Transverse colon (tissue), 4 donors: ENCODE results near the gene SLC49A3. TPM values are rescaled to one million over a fixed set of nuclear protein-coding genes. Genes with fewer than 3 reads are reported as not detected.

Source experiments
- DNase-seq: peaks from one replicate; pipeline ENCODE4 v3.0.0-alpha.2; 2019
- H3K27ac ChIP-seq, 4 donors: fragments of 200-600 bp; sonication (generic); 2 replicates each; pipeline ENCODE4 v1.5.1; 2016 to 2018; ENCODE audit warnings: inconsistent platforms in 4 of 4
- H3K27me3 ChIP-seq: fragments of 200-600 bp; sonication (generic); 2 replicates; pipeline ENCODE4 v1.5.1; 2017; ENCODE audit warnings: inconsistent platforms
- H3K36me3 ChIP-seq, 4 donors: fragments of 200-600 bp; sonication (generic); 2 replicates each; pipeline ENCODE4 v1.5.1; 2017 to 2019; ENCODE audit warnings: inconsistent platforms in 4 of 4
- H3K4me1 ChIP-seq, 4 donors: fragments of 200-600 bp; sonication (generic); 2 replicates each; pipeline ENCODE4 v1.5.1; 2017 to 2020; ENCODE audit warnings: inconsistent platforms in 4 of 4
- H3K4me3 ChIP-seq, 4 donors: fragments of 200-600 bp; sonication (generic); 1 replicate in 1 of 4; 2 replicates in 3 of 4; pipeline versions ENCODE4 v1.5.1 to v1.6.1; 2017 to 2019; ENCODE audit warnings: inconsistent platforms in 4 of 4
- H3K9me3 ChIP-seq, 2 donors: fragments of 200-600 bp; sonication (generic); 2 replicates each; pipeline ENCODE4 v1.5.1; 2017 to 2019; ENCODE audit warnings: inconsistent platforms in 2 of 2
- EP300 ChIP-seq: sonication (generic); formaldehyde crosslinking; IDR thresholded peaks from one replicate; pipeline ENCODE4 v1.6.1; 2017; ENCODE audit warnings: antibody characterized with exemption, low read depth
- POLR2A ChIP-seq: fragments of 450-650 bp; IDR thresholded peaks from one replicate; pipeline ENCODE4 v1.6.1; 2016; ENCODE audit warnings: antibody characterized with exemption, mild to moderate bottlenecking, moderate library complexity
- POLR2AphosphoS5 ChIP-seq, 3 donors: sonication (generic); formaldehyde crosslinking; IDR thresholded peaks; one replicate each; pipeline ENCODE4 v1.6.1; 2016; ENCODE audit warnings: antibody characterized with exemption in 3 of 3
- WGBS, 2 donors: methylation state at CpG; one replicate each; pipeline ENCODE4 v1.1.5; 2018; ENCODE audit warnings: low coverage in 1 of 2; 5-methylcytosine and 5-hydroxymethylcytosine counted together
- in situ Hi-C, 4 donors: fragments of 200-750 bp; cut with MboI; loops; one replicate each; pipeline versions ENCODE4 v1.15.0 to v1.15.1; 2017; ENCODE audit warnings: low sequenced_read_pairs in 3 of 4, low pct_ligation_motif_present in 1 of 4, low pct_unique_long_range_greater_than_20kb in 1 of 4
- intact Hi-C: fragments of 100-400 bp; cut with DNase I; formaldehyde crosslinking; loops from one replicate; pipeline ENCODE4 v1.15.1; 2023; ENCODE audit warnings: low total_unique reads
- total RNA-seq, 4 donors: library from RNA; depleted of rRNA; stranded (reverse); fragments of >200 nt; gene quantifications; one replicate each; pipeline ENCODE4 v1.1.0, GENCODE V29; 2016
- TF ChIP-seq, protein P1 (sequence below), 5 experiments: fragments of 200-600 bp in 3 of 5; fragments of 450-650 bp in 2 of 5; sonication (generic) in 3 of 5; IDR thresholded peaks; 1 replicate in 2 of 5; 2 replicates in 3 of 5; pipeline ENCODE4 v1.5.1; 2016 to 2017; ENCODE audit warnings: antibody characterized with exemption in 5 of 5, inconsistent platforms in 3 of 5, mild to moderate bottlenecking in 2 of 5, moderate library complexity in 1 of 5

The SLC49A3 gene
- total RNA-seq, 4 donors from 2014 or later = 1.2 to 17.6 (median 9.2) TPM

GRCh38 chr4:661881-662761, 26.8 kb downstream of the SLC49A3 start:
- no peaks in the 10 kb centered on the region for H3K9me3 ChIP-seq
- peaks cover 0 to 10% (median 6%) of the 10 kb centered on the region in 4 donors for H3K4me1 ChIP-seq
- TF ChIP-seq POLR2A = no peak
- H3K27me3 ChIP-seq = peaks cover 6% of the 10 kb centered on the region
- no peak overlapping the region for H3K27ac ChIP-seq
- WGBS, 2 donors = 96% methylated on average over 37 of the region's 42 CpGs; no CpG with 5 or more reads in 1 of the 2 donors
- intact Hi-C loops = no loop called here
- DNase-seq = peak; percentile 4
- H3K36me3 ChIP-seq = no peaks in the 10 kb centered on the region
- in situ Hi-C loops = no loop called here
- H3K4me3 ChIP-seq = no peak overlapping the region

DNA sequence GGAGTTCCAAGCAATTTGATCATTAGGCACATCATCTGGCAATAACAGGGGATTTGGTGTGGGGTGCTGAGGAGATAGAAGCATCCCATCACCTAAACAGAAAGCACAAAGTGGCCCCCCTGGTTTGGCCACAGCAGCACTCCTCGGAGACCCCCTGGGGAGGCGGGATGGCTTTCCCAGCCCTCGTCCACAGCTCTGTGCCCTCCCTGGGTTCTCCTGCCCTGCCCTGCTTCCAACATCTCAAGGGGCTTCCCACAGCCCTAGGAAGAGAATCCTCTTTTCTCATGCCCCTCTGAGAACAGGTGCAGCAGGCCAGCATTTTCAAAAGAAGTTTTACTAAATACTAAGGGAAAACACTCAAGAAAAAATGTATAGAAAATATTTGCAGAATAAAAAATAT, 27.7 kb downstream of the SLC49A3 start:
- H3K4me3 ChIP-seq = no peak overlapping the region
- no peaks in the 10 kb centered on the region for H3K9me3 ChIP-seq
- 80% methylated on average over 3 of the region's 3 CpGs; no CpG with 5 or more reads in 1 of the 2 donors for WGBS, 2 donors
- peaks cover 0 to 10% (median 6%) of the 10 kb centered on the region in 4 donors for H3K4me1 ChIP-seq
- no peak overlapping the region for H3K27ac ChIP-seq
- in situ Hi-C loops (no loop called here), intact Hi-C loops (no loop called here)
- TF ChIP-seq, protein P1, sequence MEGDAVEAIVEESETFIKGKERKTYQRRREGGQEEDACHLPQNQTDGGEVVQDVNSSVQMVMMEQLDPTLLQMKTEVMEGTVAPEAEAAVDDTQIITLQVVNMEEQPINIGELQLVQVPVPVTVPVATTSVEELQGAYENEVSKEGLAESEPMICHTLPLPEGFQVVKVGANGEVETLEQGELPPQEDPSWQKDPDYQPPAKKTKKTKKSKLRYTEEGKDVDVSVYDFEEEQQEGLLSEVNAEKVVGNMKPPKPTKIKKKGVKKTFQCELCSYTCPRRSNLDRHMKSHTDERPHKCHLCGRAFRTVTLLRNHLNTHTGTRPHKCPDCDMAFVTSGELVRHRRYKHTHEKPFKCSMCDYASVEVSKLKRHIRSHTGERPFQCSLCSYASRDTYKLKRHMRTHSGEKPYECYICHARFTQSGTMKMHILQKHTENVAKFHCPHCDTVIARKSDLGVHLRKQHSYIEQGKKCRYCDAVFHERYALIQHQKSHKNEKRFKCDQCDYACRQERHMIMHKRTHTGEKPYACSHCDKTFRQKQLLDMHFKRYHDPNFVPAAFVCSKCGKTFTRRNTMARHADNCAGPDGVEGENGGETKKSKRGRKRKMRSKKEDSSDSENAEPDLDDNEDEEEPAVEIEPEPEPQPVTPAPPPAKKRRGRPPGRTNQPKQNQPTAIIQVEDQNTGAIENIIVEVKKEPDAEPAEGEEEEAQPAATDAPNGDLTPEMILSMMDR (IDR thresholded peaks at IDR 0.05) = no peak
- TF ChIP-seq POLR2AphosphoS5 (IDR thresholded peaks at IDR 0.05) = no peak
- no peak for TF ChIP-seq POLR2A
- TF ChIP-seq EP300 = no peak
- H3K36me3 ChIP-seq = no peaks in the 10 kb centered on the region
- peaks cover 8% of the 10 kb centered on the region for H3K27me3 ChIP-seq
- no peak for DNase-seq

DNA sequence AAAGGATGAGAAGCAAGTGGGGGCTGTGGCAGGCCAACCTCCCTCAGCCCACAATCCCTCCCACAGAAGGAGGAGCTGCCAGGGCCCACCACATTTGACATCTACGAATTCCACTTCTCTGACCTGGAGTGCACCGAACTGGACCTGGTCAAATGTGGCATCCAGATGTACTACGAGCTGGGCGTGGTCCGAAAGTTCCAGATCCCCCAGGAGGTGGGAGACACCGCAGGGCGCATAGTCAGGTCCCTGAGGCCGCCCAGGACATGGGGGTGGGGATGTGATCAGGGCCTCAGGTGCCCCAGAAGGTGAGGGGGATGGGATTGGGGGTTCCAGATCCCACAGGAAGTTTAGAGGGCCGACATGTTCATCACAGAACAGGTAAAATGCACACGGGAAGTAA, 28.6 kb downstream of the SLC49A3 start:
- DNase-seq = no peak
- TF ChIP-seq POLR2A = no peak
- no peak for TF ChIP-seq POLR2AphosphoS5 (IDR thresholded peaks at IDR 0.05)
- TF ChIP-seq, protein P1 (IDR thresholded peaks at IDR 0.05) = no peak
- no peak for TF ChIP-seq EP300
- in situ Hi-C loops (no loop called here), intact Hi-C loops (no loop called here)
- Histone ChIP-seq H3K4me3 (no peak overlapping the region), H3K36me3 (no peaks in the 10 kb centered on the region), H3K9me3 (no peaks in the 10 kb centered on the region), H3K27me3 (peaks cover 17% of the 10 kb centered on the region), H3K4me1 (peaks cover 0 to 10% (median 6%) of the 10 kb centered on the region in 4 donors), H3K27ac (no peak overlapping the region)
- 91 to 100% methylated on average over 5 to 9 of the region's 10 CpGs for WGBS, 2 donors

GRCh38 chr4:659851-660250, 29.1 kb downstream of the SLC49A3 start:
- DNase-seq = no peak
- Histone ChIP-seq H3K4me3 (no peak overlapping the region), H3K4me1 (peaks cover 0 to 10% (median 6%) of the 10 kb centered on the region in 4 donors), H3K27ac (no peak overlapping the region), H3K9me3 (no peaks in the 10 kb centered on the region), H3K27me3 (peaks cover 22% of the 10 kb centered on the region), H3K36me3 (no peaks in the 10 kb centered on the region)
- intact Hi-C loops = no loop called here
- TF ChIP-seq POLR2AphosphoS5 (IDR thresholded peaks at IDR 0.05) (no peak), EP300 (no peak), POLR2A (no peak)
- TF ChIP-seq, protein P1 (IDR thresholded peaks at IDR 0.05) = no peak
- 89% methylated on average over 8 of the region's 8 CpGs; no CpG with 5 or more reads in 1 of the 2 donors for WGBS, 2 donors
- in situ Hi-C loops = no loop called here
